HCT116 (cell line): Measurements from ENCODE around the gene ENO2.

Experiments
- ATF3 ChIP-seq: IDR thresholded peaks from 2 replicates; pipeline ENCODE4 v1.6.1; 2012
- CTCF ChIP-seq, 3 experiments: fragments of 200-600 bp in 1 of 3; sonication (generic) in 1 of 3; IDR thresholded peaks in 2 of 3; conservative IDR thresholded peaks in 1 of 3; 2 replicates each; pipeline ENCODE4 v1.5.1; 2012 to 2017; ENCODE audit warnings: low read depth in 2 of 3, low read length in 2 of 3, antibody characterized with exemption in 1 of 3, borderline replicate concordance in 1 of 3, control low read depth in 1 of 3, mild to moderate bottlenecking in 1 of 3, mixed read lengths in 1 of 3, mixed run types in 1 of 3, moderate library complexity in 1 of 3; ENCODE audit not compliant: insufficient read depth in 1 of 3
- EZH2 ChIP-seq: fragments of 200-600 bp; sonication (generic); IDR thresholded peaks from 2 replicates; pipeline ENCODE4 v1.6.1; 2017; ENCODE audit warnings: antibody characterized with exemption, mixed run types
- JUND ChIP-seq: IDR thresholded peaks from 2 replicates; pipeline ENCODE4 v1.6.1; 2012
- POLR2A ChIP-seq: IDR thresholded peaks from 2 replicates; pipeline ENCODE4 v1.7.0; 2011; ENCODE audit warnings: borderline replicate concordance; ENCODE audit not compliant: insufficient read depth, insufficient read length; ENCODE audit errors: extremely low read depth
- REST ChIP-seq: IDR thresholded peaks from 2 replicates; pipeline ENCODE4 v1.6.1; 2012; ENCODE audit warnings: low read depth
- TCF7L2 ChIP-seq: IDR thresholded peaks from 2 replicates; pipeline ENCODE4 v1.7.0; 2011; ENCODE audit warnings: borderline replicate concordance, inconsistent platforms; ENCODE audit not compliant: insufficient read depth, insufficient read length; ENCODE audit errors: extremely low read depth

DNA sequence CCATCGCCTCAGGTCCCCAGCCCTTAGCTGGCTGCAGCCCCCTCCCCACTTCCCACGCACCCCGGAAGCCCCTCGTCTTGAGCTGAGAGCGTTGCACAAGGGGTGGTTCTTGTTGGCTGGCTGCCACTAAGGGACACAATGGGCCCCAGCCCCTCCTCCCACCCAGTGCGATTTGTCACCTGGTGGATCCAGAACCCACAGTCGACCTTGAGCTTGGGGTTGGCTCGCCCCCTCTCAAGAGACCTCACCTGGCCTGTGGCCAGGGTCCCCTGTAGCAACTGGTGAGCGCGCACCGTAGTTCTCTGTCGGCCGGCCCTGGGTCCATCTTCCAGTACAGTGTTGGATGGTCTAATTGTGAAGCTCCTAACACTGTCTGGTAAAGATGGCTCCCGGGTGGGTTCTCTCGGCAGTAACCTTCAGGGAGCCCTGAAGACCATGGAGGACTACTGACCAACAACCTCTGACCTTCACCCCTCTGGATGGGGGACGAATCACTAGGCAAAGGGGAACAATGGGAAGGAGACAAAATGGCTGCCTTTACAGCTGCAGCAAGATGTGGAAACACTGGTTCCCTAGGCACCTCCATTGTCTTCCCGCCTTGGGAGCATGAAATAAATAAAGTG lies 49.5 kb downstream of the ENO2 start:
- TF ChIP-seq JUND (no peak), CTCF (IDR thresholded peaks at IDR 0.05 in 2 of 3, conservative IDR thresholded peaks at IDR 0.05 in 1 of 3; ENCODE audit: borderline replicate concordance in 1 of 3, insufficient read depth in 1 of 3, low read depth in 2 of 3, low read length in 2 of 3) (no peak), EZH2 (no peak), REST (no peak), POLR2A (no peak), ATF3 (no peak), TCF7L2 (no peak)
